ENCODE results near the gene ZNF101. TPM values are rescaled to one million over a fixed set of nuclear protein-coding genes. Genes with fewer than 3 reads are reported as not detected.

Gene ZNF101
- 1 to 10 TPM; 4.9 to 6.4 TPM for total RNA-seq
- long read RNA-seq: 0 reads

DNA sequence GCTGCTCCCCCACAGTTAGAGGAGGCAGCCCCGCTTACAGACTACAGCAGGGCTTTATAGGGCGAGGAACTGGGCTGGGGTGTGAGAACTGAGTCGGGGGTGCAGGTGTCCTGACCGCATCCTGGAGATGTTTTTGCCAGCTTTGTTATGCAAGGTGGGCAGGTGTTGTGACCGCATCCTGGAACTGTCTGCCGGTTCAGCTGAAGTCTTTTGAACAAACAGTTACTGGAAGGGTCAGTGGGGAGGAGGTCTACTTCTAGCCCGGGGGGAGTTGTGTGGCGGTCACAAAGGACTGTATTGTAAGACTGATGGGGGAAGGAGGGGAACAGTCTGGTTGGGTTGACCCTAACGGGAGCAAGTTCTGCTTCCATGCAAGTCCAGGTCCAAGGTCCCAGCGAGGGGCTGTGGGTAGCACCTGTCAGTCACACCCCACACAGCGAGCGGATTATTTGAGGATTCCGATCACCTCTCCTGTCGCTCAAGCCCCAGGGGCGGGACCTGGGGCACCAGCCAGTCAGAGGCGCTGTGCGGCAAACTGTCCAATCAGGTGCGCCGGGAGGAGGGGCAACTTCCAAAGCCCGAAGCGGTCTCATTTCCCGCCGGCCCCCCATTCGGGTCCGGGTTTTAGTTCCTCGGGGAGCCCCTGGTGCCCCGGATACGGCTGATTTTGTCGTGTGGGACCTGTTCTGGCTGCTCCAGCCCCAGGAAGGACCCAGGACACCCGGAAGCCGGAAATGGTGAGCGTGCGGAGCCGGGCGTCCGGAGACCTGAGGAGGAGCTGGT, at the start of gene ZNF101:
Gene ZNF101 (plus strand): TSS at position 610 of the 783 bp plus-strand sequence. CDS start 125 bp downstream, at position 735.
- peak; percentile 83 to 85 for ATAC-seq
- peak; percentile 95 for DNase-seq
- intact Hi-C loops (cut with DNase I): no loop called here

DNA sequence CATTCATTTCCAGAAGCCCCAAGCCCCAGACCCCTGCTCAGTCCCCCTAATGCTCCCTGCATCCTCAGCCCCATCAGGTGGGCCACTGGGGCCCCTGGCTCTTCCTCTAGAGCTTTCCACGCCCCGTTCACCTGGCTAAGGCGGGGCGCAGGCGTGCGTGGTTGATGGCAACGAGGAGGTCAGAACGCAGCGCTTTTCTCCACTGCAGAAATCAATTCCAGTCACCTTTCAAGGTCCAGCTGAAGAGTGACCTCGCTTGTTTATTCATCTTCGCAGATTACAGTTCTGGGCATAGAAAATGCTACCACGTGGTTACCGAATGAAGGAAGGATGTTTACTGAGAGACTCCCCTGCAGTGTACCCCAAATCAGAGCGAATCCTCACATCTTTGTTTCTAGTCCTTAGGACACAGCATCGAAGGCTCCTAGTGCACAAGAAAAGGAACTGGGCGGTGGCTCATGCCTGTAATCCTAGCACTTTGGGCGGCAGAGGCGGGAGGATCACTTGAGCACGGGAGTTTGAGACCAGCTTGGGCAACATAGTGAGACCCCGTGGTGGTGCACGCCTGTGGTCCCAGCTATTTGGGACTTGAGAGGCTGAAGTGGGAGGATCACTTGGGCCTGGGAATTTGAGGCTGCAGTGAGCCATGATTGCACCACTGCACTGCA, 49.3 kb upstream of the ZNF101 start:
- intact Hi-C loops (cut with DNase I): no loop called here
- no peak for DNase-seq
- ATAC-seq: no peak

DNA sequence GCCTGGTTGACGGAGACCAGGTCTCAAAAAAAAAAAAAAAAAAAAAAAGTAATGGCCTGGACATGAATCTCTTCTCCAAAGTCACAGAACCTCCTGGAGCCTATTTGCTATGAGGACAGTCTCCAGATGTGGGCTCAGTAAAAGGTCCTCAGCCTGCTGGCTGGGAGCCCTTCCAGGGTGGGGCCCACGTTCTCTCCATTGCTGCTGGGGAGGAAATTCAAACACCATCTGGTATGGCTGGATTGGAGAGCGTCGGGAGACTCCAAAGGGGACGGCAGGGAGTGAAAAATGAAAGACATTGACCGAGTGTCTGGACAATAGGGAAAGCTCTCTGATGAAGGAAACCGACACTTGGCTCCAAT, 48.8 kb upstream of the ZNF101 start:
- intact Hi-C loops (cut with DNase I): no loop called here
- DNase-seq (no peak), ATAC-seq (no peak)

DNA sequence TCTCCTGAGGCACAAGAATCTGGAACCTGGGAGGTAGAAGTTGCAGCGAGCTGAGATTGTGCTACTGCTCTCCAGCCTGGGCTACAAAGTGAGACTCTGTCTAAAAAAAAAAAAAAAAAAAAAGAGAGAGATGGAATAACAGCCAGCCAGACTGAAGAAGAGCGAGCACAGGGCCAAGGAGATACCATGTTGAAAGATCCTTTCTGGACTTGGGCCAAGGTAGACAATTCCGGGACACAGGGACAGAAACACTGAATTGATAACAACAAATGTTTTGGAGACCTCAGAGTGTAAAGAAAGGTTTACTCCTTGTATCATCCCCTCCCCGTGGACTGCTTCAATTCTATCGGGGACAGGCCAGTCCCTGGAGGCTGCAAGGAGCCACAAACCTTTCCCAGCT, 45.3 kb upstream of the ZNF101 start:
- ATAC-seq (no peak), DNase-seq (no peak)
- intact Hi-C loops (cut with DNase I): no loop called here

DNA sequence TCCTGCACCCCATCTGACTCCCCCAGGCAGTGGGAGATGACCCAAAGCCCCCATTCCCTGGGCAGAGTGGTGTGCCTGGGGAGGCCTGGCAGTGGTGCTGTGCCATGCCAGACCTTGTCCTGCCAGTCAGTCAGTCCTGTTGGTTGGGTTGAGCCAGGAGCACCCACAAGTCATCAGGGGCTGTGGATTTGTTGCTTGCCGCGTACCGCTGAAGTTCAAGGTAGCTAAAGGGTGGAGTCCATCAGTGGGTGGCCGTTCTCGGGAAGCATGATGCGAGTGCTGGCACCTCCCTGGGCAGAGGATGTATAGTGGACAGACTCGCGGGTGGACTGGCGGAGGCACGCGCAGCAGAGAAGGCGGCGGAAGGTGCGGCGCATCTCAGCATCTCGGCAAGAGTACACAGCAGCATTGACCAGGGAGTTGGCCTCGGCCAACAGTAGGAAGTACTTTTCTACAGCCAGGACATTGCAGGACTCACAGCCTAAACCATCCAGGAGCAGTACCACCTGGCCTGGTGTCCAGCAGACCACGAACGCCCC, 44.5 kb upstream of the ZNF101 start:
- DNase-seq (no peak), ATAC-seq (no peak)
- intact Hi-C loops (cut with DNase I): no loop called here

DNA sequence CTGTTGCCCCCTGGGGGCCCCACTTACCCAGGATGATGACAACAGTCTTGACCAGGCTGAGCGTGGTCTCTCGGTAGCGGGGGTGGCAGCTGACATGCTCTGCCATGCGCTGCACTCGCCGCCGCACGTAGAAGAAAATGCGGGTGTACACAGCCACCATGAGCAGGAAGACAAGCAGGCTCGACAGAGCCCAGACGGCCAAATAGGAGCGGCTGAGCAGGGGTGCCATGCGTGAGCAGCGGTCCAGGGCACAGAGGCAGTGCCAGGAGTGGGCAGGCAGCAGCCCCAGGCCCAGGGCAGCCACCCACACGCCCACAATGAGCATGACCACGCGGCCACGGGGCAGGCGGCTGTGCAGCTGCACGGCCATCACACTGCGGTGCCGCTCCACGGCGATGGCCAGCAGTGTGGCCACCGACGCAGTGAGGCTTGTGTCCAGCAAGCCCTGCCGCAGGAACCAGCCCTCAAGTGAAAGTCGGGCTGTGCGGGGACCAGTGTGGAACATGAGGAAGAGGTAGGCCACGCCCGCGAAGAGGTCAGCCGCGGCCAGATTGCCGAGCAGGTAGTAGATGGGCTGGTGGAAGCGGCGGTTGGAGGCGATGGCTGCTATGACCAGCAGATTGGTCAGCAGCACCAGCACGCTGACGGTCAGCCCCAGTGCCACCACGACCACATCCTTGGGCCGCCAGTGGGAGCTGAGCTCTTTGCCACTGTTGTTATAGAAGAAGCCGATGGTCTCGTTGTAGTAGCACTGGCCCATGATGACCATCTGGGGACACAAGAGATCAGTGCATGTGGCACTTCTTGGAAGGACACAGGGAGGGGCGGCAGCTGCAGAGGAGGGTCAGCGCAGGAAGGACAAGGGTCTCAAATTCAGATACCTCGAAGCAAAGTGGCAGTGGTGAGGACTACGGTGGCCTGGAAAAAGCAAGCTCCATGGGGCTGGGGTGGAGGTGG, 41.8 kb upstream of the ZNF101 start:
- DNase-seq: no peak
- no peak for ATAC-seq
- intact Hi-C loops (cut with DNase I): no loop called here

DNA sequence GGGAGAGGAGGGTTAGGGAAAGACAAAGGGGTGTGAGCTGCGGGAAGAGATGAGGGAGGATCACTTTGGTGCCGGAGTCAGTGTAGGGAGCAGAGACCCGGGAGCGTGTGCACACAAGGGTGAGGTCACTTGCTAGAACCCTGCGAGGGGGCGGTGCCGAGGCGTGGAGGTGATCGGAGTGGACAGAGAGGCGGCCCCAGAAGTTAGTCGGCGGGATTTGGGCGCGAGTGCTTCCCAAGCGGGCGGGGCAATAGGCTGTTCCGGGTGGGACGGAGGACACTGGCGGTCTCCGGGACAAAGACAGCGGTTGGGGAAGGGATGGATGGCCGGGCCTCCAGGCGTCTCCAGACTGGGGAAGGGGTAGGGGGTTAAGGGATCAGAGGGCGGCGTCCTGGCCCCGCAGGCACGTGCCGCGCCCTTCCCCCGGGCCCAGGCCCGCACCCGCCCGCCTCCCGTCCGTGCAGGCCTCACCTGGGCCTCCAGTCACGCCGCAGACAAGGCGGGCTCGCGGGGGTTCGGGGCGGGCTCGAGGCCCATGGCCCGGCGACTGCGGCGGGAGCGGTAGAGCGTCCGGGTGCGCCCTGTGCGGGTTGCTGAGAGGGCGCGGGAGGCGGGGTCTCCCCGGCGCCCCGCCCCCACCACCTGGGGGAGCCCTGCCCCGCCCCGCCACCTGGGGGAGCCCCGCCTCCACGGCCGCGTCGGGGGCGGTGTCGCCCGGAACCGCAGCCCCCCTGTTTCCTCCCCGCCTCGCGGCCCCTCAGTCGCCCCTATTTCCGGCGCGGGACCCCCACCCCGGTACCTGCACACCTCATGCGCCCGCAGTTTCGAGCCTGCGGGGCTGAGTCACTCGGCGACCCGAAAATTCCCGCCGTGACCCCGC, 40.8 kb upstream of the ZNF101 start, which contains the start of gene LPAR2:
Gene LPAR2 (minus strand): TSS at position 600 of the 880 bp plus-strand sequence. CDS start 945 bp downstream, outside the sequence.
- peak; percentile 73 to 78 for ATAC-seq
- DNase-seq: no peak
- intact Hi-C loops (cut with DNase I): no loop called here

DNA sequence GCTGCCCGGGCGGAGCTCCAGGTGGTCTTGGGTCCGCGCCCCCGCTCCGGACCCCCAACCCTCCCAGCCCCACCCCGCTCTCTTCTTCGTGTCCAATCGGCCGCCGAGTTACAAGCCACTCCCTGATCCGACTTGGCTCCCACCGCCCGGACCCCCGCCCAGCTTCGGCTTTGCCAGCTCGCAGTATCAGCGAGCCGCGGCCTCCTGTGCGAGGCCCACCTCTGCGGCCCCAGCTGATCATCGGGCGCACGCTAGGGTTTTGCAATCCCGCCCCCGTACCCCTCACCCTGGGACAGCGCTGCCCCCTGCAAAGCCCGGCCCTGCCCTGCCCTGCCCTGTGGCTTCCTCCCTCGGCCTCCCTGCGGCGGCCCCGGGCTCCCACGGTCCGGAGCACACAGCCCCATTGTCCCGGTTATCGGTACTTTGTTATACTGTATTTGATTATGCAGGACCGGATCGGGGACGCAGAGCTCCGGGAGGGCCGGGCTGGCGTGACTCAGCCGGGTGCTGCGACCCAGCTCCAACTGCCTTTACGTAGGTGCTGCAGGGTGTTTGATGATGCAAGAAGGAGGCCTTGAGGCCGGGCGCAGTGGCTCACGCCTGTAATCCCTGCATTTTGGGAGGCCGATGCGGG, 40.0 kb upstream of the ZNF101 start:
- no peak for DNase-seq
- intact Hi-C loops (cut with DNase I): no loop called here
- ATAC-seq: peak; percentile 39 to 48

DNA sequence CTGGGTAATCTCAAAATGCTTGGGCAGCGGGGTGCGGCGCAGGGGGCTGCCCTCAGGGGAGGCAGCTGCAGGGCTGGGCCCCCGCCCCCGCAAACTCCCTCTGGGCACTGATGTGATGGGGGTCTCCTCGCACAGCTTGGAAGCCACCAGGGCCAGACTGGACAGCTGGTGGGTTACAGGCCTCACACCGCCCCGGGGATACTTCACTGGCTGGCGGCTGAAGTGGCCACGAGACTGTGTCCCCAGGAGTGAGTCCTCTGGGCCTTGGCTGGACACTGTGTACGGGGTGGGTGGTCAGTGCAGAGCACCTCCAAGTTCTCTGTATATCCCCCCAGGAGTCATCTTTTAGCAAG, 38.6 kb upstream of the ZNF101 start:
- no peak for DNase-seq
- intact Hi-C loops (cut with DNase I): no loop called here
- no peak for ATAC-seq

DNA sequence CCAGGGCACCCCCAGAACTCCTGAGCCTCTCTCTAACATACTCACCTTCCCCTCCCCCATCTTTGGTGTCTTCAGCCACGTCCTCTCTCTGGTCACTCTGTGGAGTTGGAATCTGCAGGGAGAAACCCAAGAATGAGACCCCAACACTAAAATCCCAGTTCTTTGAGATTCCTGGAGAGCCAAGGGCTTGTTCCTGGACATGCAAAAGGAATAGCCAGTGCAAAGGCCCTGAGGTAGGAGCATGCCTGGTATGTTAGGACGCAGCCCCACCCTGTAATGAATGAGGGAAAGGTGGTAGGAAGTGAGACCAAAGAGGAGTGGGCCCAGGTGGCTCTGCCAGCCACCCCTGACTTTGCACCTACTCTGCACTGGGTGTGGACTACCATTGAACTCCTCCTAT, 38.2 kb upstream of the ZNF101 start:
- intact Hi-C loops (cut with DNase I): no loop called here
- DNase-seq: no peak
- ATAC-seq: no peak

DNA sequence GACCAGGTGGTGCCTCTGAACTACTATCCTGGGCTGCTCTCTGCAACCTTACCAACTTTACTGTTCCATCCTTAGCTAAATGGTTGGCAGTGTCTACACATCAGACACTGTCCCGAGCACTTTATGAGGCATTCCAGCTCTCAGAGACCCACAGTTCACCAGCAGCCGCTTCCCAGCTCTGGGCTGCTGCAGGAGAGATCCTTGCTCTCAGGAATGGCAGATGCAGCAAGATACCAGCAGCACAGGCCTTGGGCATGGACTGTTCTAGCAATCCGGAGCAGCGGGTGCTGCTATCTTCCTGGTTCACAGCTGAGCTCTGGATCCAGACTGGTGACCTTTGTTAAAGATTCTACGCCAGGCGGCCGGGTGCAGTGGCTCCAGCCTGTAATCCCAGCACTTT, 37.3 kb upstream of the ZNF101 start:
- ATAC-seq: no peak
- intact Hi-C loops (cut with DNase I): no loop called here
- DNase-seq: no peak

DNA sequence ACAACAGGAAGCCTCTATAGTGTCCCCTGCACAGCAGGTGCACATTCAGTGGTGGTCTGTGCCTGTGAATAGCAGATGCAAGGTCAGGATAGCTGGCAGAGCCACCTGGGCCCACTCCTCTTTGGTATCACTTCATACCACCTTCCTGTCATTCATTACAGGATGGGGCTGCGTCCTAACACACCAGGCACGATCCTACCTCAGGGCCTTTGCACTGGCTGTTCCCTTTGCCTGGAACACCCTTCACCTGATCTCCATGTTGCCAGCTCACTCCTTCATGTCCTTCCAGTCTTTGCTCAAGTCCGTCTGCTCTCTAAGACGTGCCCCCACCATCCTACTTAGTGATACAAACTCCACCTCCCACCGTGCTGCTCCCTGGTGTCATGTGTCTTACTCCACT, 36.0 kb upstream of the ZNF101 start:
- intact Hi-C loops (cut with DNase I): no loop called here
- ATAC-seq: no peak
- no peak for DNase-seq

DNA sequence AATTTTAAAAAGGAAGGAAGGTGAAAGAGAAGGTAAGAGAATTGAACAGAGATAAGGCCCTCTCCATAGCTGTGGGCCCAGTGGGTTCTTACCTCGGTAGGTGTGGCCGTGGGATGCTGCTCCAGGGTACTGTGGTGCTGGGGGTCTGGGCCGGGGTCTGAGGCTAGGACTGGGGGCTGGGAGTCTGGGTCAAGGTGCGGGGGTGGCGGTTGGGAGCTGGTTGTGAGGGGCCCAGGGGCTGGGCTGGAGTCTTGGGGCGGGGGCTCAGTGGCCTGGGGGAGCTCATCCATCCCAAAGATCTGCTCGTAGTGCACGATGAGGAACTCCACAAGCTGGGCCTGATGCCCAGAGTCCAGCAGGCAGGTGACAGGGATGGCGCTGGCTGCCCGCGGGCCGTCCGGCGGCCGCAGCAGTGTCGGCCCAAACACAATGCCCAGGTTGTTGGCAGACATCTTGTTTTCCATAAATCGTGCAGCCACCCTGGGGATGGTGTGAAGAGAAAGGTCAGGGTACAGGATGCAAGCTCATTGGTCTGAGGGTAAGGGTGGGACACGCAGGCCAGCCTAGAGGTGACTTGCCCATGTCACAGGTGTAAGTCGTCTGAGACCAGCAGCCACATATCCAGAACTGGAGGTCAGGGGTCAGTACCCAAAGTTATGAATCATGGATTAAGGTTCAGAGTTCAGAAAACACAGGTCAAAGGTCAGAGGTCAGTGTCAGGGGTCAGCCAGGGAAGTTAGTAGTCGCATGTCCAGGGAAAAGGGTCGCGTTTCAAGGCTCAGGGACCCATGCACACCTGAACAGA, 34.7 kb upstream of the ZNF101 start:
- no peak for DNase-seq
- no peak for ATAC-seq
- intact Hi-C loops (cut with DNase I): no loop called here

DNA sequence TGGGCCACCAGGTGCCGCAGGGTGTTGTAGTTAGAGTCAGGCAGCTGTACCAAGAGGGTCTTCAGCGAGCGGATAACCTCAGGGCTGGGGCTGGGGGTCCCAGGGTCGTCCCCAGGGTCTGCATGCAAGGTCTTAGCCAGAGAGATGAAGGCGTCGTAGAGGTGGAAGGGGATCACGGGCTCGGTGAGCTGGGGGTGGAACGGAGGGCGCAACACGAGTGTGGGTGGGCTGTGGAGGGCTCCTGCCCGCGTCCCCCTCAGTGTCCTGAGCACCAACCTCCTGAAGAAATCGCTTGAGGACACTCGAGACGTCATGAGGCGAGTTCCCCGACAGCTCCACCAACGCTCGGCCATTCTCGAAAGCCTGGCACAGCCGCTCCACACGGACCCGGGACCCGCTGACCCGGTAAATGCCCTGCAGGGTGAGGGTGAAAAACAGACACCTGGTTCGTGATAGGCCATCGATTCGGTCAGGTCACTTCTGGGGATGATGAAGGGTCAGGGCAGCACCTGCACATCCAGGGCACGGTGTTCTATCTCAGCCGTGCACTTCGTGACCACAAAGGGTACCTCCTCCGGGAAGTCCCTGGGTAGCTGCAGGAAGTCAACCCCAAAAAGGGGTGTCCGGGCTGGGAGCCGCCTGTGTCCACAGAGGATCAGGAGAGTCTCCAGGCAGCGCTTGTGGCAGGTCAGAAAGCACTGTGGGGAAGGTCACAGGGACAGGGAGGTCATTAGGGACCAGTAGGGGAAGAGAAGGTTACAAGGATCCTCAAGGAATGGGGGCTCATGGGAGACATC, 33.9 kb upstream of the ZNF101 start:
- intact Hi-C loops (cut with DNase I): no loop called here
- ATAC-seq (no peak), DNase-seq (no peak)

DNA sequence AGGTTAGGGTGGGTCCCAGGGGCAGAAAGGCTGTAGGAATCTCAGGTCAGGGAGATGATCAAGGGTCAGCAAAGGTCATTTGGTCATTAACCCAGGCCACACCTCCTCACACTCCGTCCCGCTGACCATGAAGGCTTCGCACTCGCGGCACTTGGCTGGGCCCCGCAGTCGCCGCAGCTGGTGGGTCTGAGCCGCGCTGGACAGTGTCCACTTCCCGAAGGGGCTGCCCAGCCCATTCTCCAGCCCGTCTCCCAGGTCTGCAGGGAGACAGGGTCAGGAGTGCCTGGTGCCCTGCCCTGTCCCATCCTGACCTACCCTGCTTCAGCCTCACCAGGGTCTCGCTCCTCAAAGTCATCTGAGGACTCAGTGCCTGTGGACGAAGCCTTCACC, 33.3 kb upstream of the ZNF101 start:
- intact Hi-C loops (cut with DNase I): no loop called here
- DNase-seq: no peak
- no peak for ATAC-seq

DNA sequence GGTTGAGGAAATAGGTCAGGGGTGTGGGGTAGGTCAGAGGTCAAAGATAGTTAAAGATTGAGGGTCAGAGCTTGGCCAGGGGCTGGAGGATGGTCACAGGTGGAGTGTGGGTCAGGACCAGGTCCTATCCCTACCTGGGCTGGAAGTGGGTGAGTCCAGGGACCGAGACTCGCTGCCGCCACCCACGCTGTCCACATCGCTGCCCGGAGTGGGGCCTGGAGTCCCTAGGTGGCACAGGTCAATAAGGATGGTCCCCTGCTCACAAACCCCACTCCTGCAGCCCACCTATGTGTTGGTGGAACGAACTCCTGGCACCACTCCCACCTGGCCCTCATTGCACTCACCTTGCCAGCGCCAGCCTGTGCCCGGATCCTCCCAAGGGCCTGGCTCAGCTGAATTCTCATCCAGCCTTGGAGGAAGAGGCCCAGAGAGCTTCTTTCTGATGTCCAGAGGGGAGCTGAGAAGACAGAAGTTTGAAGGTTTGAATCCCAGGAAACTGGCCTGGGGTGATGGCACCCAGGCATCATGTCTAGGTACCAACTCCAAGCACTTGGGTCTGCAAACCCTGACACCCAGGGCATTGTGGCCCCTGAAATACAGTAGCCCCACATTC, 32.0 kb upstream of the ZNF101 start:
- DNase-seq: no peak
- intact Hi-C loops (cut with DNase I): no loop called here

More for the DNA sequence above, 32.0 kb upstream of the ZNF101 start:
- ATAC-seq: no peak

Data from left cardiac atrium (tissue), 4 donors.